GM12873 (cell line): Measurements from ENCODE around the gene MATR3.

Experiments used
- TF ChIP-seq, protein P1 (sequence below): IDR thresholded peaks from 2 replicates; pipeline ENCODE4 v1.5.1; 2012; ENCODE audit warnings: low read depth, mild to moderate bottlenecking, moderate library complexity, low read length, control low read depth; ENCODE audit not compliant: insufficient read depth; ENCODE audit errors: missing control alignments

The MATR3 gene

GRCh38 chr5:139283252-139284166, 10.0 kb upstream of the MATR3 start:
- TF ChIP-seq, protein P1, sequence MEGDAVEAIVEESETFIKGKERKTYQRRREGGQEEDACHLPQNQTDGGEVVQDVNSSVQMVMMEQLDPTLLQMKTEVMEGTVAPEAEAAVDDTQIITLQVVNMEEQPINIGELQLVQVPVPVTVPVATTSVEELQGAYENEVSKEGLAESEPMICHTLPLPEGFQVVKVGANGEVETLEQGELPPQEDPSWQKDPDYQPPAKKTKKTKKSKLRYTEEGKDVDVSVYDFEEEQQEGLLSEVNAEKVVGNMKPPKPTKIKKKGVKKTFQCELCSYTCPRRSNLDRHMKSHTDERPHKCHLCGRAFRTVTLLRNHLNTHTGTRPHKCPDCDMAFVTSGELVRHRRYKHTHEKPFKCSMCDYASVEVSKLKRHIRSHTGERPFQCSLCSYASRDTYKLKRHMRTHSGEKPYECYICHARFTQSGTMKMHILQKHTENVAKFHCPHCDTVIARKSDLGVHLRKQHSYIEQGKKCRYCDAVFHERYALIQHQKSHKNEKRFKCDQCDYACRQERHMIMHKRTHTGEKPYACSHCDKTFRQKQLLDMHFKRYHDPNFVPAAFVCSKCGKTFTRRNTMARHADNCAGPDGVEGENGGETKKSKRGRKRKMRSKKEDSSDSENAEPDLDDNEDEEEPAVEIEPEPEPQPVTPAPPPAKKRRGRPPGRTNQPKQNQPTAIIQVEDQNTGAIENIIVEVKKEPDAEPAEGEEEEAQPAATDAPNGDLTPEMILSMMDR: no peak

GRCh38 chr5:139284295-139284694, 9.2 kb upstream of the MATR3 start:
- TF ChIP-seq, protein P1: no peak

GRCh38 chr5:139285651-139286392, 7.7 kb upstream of the MATR3 start:
- TF ChIP-seq, protein P1: no peak

DNA sequence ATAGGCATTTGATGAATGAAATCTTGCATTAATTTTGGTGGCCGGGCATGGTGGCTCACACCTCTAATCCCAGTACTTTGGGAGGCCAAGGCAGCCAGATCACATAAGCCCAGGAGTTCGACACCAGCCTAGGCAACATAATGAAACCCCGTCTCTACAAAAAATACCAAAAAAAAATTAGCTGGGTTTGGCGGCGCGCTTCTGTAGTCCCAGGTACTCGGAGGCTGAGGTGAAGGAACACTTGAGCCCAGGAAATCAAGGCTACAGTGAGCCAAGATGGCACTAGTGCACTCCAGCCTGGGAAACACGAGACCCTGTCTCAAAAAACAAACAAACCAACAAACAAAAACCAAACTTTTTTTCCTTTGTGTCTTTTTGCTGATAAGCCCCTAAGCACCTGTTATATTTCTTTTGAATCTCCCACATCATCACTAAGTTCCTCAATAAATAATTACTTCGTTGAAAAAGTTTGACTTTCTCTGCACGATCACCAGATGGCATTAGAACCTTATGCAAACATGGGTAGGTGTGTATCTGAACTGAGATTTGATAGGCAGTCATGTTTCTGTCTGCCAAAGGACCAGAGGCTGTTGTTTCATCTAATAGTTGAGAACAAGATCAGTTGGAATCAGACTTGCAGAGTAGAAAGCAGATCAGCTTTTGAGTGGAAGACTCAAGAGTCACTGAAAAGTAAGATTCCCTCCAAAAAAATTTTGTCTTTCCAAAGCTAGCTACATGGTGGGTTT, 5.5 kb upstream of the MATR3 start:
- TF ChIP-seq, protein P1: peak; percentile 27

- TF ChIP-seq, protein P1: no peak
These were observed 2.5 kb upstream of the MATR3 start for GRCh38 chr5:139291051-139291450.

DNA sequence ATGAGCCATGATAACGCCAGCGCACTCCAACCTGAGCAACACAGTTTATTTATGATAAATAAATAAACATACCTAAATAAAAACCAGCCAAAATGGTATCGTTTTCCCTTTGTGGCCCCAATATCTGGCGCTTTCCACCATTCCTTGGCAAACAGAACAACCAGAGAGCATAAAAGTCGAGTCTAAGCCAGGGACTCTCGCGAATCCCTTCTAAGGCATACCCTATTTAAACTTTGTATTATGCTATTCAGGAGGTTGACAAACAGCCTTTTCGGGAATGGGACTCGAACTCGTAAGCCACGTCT, 386 bp upstream of the MATR3 start:
- TF ChIP-seq, protein P1: no peak
